NCI-H2029 treated with DMSO at 0.1 percent for 48 hours (cell line): Measurements from ENCODE around the gene GGA1.

Experiments used
- DNase-seq: peaks from one replicate; lab custom pipeline; 2025; lab: John Stamatoyannopoulos, UW

The GGA1 gene

GRCh38 chr22:37674951-37675929, 66.6 kb downstream of the GGA1 start, which contains the start of gene LGALS1:
LGALS1 (plus strand) TSS chr22:37675636; CDS start chr22:37675703, 67 bp downstream.
- DNase-seq = peak; percentile 40

GRCh38 chr22:37675930-37676735, 67.5 kb downstream of the GGA1 start:
- no peak for DNase-seq

GRCh38 chr22:37676736-37677492, 68.3 kb downstream of the GGA1 start:
- DNase-seq = peak; percentile 21

GRCh38 chr22:37677493-37677974, 68.9 kb downstream of the GGA1 start:
- DNase-seq = no peak

- DNase-seq = no peak
These were observed 69.7 kb downstream of the GGA1 start for GRCh38 chr22:37678372-37678771.

- no peak for DNase-seq
These were observed 71.0 kb downstream of the GGA1 start for GRCh38 chr22:37679670-37680069.

- no peak for DNase-seq
These were observed 71.7 kb downstream of the GGA1 start for GRCh38 chr22:37680191-37680851.

GRCh38 chr22:37681001-37681424, 72.4 kb downstream of the GGA1 start:
- DNase-seq = no peak

GRCh38 chr22:37681556-37682049, 73.0 kb downstream of the GGA1 start:
- DNase-seq = peak; percentile 35
